GM23248 (cell line): ENCODE measurements around the gene HSD3B7.

Experiments
- EZH2 ChIP-seq: fragments of 200-600 bp; sonication (generic); IDR thresholded peaks from 2 replicates; pipeline ENCODE4 v1.6.1; 2018; ENCODE audit warnings: antibody characterized with exemption, mild to moderate bottlenecking; ENCODE audit not compliant: insufficient read depth, poor library complexity, severe bottlenecking
- EZH2phosphoT487 ChIP-seq: fragments of 200-600 bp; sonication (generic); IDR thresholded peaks from 2 replicates; pipeline ENCODE4 v1.6.1; 2018; ENCODE audit warnings: antibody characterized with exemption, moderate library complexity, mild to moderate bottlenecking, low read depth; ENCODE audit not compliant: insufficient read depth

GRCh38 chr16:31031276-31031675 is 46.3 kb downstream of the HSD3B7 start:
- TF ChIP-seq EZH2, result no peak
- TF ChIP-seq EZH2phosphoT487, result no peak
